Choroid plexus epithelial cell (primary cell): Measurements from ENCODE around the gene PDZRN3.

ENCODE experiments used
- DNase-seq: peaks from one replicate; pipeline ENCODE4 v3.0.0-alpha.2; 2010; ENCODE audit warnings: low read depth
- H3K4me3 ChIP-seq: 2 replicates; pipeline ENCODE4 v1.5.1; 2011; ENCODE audit warnings: low read depth, mild to moderate bottlenecking, control low read depth, low read length, moderate library complexity
- CTCF ChIP-seq: conservative IDR thresholded peaks from 2 replicates; pipeline ENCODE4 v1.5.1; 2011; ENCODE audit warnings: low read depth, mild to moderate bottlenecking, control low read depth, inconsistent platforms, low read length, moderate library complexity

The PDZRN3 gene

GRCh38 chr3:73349657-73350056 lies 275.1 kb downstream of the PDZRN3 start:
- TF ChIP-seq CTCF: no peak
- DNase-seq: no peak
- no peak overlapping the region for H3K4me3 ChIP-seq

DNA sequence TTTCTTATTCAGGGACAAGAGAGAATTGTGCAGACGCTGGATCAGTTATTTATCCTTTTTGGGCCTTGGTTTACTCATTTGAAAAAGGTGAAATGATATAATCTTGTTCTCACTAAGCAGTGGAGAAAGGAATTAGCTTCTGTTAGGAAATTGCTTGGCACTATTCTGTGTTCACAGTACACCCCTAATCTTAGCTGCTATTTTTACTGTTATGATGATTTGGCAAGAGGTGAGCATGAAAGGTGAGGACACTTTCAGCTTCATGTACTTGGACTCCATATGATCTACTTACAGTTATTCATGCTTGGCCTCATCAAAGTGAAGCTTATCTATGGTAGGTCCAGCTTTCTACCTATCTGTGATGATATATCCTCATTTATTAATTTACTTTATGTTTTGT lies 282.7 kb downstream of the PDZRN3 start:
- no peak overlapping the region for H3K4me3 ChIP-seq
- TF ChIP-seq CTCF: no peak
- no peak for DNase-seq

GRCh38 chr3:73341272-73341935 lies 283.3 kb downstream of the PDZRN3 start:
- no peak for TF ChIP-seq CTCF
- no peak overlapping the region for H3K4me3 ChIP-seq
- no peak for DNase-seq

DNA sequence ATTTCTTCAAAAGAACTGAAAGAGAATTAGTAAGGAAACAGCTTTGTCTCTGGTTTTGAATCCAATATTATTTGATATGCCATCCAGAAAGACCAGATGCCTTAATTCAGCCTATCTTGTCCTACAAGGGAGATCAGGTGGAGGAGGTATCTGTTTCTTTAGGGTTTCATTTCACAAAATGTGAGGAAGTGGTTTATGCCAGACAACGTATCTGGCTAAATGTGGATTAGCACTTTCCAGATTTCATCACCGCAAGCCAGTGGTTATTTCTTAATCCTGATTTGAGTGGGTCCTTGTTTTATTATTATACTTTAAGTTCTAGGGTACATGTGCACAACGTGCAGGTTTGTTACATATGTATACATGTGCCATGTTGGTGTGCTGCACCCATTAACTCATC lies 292.2 kb downstream of the PDZRN3 start:
- no peak for DNase-seq
- TF ChIP-seq CTCF: no peak

More for the DNA sequence above, 292.2 kb downstream of the PDZRN3 start:
- H3K4me3 ChIP-seq: no peak overlapping the region
